GM21825 (cell line): ENCODE results near the gene P2RX4.
"Not testable (repeated sequence)": the region's sequence is repeated elsewhere in the genome, so short reads cannot be mapped to it uniquely, and the experiment has no call there.

ENCODE experiments used
- ATAC-seq: cut with Tn5 transposase; IDR thresholded peaks from one replicate; pipeline ENCODE4 v1.9.1; 2021; ENCODE audit warnings: mild to moderate bottlenecking, moderate library complexity; ENCODE audit not compliant: unreplicated experiment

P2RX4 gene

DNA sequence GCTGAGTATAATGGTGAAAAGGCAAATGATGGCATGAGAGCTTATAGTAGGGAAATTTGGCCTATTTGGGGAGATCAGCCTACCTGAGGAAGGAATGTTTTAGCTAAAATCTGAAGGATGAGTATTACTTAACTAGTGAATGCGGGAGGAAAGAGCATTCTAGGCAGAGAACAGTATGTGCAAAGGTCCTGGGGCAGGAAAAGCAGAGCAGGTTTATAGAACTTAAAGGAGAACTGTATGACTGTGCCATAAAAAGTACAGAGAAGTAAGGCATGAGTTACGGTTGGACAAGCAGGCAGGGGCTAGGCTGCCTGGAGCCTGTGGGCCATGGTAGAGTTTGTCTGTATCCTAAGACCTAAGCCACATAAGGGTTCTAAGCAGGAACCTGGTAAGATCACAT is 21.7 kb upstream of the P2RX4 start:
- ATAC-seq: no peak

DNA sequence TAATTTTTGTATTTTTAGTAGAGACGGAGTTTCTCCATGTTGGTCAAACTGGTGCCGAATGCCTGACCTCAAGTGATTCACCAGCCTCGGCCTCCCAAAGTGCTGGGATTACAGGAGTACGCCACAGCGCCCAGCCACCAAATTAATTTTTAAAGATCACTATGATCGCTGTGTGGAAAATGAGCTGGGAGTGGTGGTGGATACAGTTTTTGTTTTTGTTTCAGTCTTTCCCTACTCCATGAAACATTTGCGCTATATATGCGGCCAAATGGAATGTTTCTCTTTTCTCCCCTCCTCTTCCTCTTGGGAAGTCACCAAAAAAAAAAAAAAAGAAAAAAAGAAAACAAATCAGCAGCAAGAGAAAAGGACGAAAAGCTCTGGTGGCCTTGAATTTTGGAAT is 20.8 kb upstream of the P2RX4 start:
- no peak for ATAC-seq

DNA sequence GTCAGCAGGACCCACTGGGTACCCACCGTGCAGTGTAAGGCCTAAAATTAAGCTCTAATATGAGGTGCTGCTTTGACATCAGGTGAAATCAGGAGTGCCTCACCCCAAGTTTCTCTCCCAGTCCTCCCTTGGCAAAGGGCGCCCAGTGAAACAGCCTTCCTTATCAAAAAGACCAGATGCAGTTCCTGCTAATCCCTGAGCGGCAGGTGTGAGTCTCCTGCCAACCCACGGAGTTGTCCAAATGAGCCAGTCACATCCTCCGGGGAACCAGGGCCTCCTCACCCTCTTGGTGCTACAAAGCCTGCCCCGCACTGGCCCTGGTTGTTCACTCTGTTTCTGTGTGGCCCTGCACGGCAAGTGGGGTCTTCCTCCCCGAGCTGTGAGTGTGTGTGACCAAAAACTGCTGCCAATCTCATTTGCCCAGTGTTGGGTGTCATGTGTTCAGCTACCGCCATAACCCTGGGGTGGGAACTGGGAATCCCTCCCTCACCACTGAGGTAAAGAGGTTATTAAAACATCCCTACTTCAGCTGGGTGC is 20.2 kb upstream of the P2RX4 start:
- ATAC-seq: no peak

DNA sequence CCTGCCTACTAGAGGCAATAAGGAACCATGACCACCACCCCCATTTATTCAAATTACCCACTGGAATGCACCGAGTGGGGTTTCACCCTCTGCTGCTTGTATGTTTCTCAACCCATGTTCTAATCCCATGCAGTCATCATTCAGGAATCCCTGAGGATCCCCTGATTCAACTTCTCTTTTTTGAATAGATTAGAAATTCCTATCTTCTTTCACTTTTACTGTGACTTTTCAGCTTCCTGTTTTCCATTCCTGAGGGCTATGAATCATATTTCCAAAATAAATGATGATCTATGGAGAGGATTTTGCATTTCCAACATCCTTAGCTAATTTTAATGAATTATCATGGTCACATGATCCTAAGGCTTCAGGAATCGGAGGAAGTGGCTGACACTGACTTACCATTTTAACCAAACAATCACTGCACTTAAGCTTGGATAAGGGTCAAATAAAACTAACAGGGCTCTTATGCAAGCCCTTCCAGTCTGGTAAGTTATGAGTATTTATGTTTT is 19.4 kb upstream of the P2RX4 start:
- no peak for ATAC-seq

DNA sequence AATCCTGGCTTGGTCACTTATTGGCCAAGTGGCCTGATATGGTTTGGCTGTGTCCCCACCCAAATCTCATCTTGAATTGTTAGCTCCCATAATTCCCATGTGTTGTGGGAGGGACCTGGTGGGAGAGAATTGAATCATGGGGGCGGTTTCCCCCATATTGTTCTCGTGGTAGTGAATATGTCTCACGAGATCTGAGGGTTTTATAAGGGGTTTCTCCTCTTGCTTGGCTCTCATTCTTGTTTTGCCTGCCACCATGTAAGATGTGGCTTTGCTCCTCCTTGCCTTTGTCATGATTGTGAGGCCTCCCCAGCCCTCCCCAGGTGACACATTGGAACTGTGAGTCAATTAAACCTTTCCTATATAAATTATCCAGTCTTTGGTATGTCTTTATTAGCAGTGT is 18.8 kb upstream of the P2RX4 start:
- ATAC-seq: no peak

DNA sequence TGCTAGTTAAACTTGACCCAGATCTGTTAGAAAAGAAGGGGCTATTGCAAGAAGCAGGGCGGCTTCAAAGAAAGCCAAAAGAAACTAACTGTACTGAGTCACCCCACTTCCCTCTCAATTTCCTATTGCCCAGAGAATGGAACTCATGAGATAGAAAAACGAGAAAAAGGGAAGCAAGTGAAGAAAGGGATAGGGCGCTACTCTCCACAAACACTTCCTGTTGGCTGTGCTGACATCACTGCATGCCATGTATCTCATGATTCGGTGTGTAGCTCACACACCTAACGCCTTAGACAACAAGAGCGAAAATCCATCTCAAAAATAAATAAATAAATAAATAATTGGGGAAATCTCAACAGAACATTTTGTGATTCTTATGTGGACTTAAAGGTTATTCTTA is 13.0 kb upstream of the P2RX4 start:
- ATAC-seq: no peak

DNA sequence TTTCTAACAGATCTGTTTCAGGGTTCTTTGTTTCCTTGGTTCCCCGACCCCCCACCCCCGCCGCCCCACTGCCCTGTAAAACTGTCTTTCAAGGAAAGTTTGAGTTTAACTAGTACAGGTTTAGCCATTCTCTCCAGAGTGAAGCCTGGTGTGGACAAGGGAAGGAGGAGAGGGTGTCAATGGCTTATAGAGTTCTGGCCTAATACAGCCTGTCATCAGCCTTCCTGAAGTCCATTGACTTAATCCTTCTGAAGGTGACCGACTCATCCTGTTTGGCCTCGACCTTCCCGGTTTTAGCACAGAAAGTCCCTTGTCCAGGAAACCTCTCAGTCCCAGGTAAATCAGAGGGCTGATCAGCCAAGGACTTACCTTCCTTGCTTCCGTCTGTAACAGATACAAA is 11.0 kb upstream of the P2RX4 start:
- ATAC-seq: no peak

DNA sequence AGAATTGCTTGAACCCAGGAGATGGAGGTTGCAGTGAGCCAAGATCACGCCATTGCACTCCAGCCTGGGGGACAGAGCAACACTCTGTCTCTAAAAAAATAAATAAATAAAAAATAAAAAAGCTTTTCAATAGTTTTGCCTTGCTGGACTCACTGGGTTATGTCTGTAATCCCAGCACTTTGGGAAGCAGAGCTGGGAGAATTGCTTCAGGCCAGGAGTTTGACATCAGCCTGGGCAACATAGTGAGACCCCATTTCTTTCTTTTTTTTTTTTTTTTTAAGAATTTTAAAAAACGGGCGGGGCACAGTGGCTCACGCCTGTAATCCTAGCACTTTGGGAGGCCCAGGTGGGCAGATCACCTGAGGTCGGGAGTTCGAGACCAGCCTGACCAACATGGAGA is 8.8 kb upstream of the P2RX4 start:
- not testable (repeated sequence) for ATAC-seq

DNA sequence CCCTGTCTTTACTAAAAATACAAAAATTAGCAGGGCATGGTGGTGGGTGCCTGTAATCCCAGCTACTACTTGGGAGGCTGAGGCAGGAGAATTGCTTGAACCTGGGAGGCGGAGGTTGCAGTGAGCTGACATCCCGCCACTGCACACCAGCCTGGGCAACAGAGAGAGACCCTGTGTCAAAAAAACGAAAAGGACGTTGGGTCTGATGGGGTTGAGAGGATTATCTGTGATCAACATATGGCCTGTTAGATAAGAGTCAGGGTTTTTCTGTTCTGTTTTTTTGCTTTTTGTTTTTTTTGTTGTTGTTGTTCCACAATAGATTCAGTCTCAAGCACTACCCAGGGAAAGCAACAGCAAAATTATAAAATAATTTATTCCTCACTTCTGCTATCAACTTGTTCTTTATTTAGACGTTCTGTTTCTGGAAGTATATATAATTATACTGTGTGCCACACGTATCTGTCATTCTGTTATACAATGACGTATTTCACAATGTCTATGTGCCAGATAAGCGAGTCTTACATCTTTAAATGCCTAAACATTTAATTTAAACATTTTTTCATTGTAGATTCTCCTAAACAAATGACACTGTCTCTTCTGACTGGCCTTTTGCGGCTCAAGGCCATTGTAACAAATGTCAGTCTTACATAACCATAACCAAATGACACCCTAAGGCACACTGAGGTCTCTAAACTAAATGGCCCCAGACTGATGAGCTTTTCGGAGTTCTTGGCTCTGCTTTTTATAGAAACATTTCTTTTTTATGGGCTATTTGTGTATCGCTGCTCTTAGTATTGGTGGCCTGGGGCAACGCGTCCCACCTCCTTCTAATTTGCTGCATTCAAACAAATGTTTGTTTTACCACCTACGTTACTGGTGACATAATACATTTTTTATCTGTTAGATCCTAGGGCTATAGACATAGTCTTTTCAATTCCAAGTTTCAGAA is 7.2 kb upstream of the P2RX4 start:
- ATAC-seq: no peak

DNA sequence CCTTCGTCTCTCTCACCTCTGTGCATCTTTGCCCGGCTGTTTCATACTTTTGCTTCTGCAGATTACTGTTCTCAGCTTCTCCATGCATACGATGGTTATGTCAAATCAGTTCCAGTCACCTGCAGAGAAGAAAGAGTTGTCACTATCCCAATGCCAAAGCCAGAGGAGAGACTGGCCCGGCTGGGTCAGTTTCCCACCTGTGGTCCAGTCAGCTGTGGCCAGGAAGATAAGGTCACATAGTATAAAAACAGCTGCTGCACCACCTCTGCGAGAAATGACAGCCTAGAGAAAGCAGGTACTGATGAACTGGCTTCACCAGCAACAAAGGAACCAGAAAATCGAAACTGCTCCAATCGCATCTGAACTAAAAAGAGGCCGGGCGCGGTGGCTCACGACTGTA is 6.4 kb upstream of the P2RX4 start:
- no peak for ATAC-seq

DNA sequence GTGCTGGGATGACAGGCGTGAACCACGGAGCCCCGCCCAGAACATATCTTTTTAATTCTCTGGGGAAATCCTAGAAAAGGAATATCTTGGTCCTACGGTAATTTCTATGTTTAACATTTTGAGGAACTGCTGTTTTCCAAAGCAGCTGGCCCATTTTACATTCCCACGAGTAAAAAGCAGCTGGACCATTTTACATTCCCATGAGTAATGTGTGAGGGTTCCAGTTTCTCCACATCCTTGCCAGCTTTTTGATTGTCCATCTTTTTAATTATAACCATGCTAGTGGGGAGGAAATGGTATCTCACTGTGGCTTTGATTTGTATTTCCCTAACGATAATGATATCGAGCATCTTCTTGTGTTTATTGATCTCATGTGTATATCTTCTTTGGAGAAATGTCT is 4.4 kb upstream of the P2RX4 start:
- no peak for ATAC-seq

DNA sequence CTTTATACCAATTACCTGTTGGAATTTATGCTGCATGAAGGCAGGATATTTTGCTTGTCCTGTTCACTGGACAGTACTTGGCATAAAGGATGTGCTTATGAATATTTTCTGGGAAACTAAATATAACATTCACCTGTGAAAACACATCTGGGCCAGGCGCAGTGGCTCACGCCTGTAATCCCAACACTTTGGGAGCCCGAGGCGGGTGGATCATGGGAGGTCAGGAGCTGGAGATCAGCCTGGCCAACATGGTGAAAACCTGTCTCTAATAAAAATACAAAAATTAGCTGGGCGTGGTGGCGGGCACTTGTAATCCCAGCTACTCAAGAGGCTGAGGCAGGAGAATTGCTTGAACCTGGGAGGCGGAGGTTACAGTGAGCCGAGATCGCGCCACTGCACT is 1.4 kb upstream of the P2RX4 start:
- ATAC-seq: not testable (repeated sequence)

DNA sequence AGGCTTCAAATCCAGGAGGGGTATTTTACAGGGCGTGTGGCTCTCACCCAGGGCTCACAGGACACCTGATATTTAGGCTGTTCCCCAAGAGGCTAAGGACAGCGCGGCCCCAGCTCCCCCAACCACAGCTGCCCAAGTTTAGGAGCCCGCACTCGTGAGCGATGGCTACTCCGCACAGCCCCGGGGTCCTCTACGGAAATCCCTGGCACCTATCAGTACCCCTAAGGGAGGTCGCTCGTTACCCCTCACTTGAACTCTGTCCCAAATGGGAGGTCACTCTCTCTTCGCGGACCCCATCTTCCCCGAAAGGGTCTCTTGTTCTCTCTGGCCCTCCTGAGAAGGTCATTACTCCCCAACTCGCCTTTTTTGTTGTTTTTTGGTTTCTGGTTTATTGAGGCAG is 708 bp upstream of the P2RX4 start:
- ATAC-seq: no peak

DNA sequence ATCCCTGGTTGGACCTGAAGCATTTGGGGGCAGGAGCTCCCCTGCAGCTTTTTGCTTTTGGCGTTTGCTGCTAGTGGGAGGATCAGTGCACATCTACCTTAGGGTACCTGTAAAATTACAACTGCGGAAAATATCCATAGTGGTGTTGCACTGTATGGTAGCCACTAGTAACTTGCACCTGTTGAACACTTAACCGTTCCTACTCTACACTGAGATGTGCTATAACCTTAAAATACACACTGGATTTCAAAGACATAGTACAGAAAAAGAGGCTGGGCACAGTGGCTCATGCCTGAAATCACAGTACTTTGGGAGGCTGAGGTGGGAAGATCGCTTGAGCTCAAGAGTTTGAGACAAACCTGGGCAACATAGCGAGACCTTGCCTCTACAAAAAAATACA is 2.9 kb downstream of the P2RX4 start:
- ATAC-seq: no peak

DNA sequence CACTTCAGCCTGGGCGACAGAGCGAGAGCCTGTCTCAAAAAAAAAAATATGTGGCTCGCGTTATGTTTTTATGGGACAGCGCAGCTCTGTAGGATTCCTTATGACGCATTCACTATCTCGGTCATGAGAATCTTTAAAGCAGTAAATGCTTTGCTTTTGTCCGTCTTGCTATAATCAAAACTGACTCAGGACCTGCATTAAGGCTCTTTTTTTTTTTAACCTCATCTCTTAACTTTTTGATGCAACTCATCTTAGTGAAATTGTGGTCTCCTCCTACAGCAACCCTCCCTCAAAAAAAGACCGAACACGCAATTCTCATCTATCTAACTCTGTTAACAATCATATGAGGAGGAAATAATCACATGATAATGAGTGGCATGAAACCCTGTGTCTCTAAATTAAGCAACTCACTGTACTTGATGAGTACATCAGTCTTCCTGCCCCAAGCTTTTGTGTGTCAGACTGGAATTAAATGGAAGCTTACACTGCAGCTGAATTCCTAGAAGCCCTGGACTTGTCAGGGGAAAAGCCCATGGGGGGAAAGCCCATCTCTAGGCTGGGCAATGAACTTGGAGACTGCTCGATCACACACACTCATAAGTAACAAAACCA is 4.3 kb downstream of the P2RX4 start:
- ATAC-seq: no peak

DNA sequence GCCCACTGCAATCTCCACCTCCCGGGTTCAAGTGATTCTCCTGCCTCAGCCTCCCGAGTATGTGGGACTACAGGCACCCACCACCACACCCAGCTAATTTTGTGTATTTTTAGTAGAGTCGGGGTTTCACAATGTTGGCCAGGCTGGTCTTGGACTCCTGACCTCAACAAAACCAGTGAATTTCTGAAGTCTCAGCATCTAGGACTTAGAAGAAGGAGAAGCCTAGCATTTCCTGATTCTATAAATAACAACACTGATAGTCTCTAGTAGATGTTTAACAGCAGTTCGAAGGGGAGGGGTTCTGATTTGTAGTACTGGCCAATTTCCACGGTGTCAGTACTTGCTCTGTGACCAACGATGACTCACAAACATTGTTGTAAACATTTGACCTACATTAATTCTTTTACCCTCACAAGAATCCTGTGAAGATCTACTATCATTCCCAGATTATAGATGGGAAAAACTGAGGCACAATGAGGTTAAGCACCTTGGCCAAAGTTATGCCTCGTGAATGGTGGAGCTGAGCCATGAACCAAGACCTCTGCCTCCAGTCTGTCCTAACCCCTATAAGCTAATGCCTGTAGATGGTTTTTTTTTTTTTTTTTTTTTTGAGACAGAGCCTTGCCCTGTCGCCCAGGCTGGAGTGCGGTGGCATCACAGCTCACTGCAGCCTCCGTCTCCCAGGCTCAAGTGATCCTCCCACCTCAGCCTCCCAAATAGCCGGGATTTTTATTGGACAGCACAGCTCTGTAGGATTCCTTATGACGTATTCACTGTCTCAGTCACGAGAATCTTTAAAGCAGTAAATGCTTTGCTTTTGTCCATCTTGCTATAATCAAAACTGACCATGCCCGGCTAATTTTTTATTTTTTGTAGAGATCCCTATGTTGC is 5.2 kb downstream of the P2RX4 start:
- ATAC-seq: no peak

DNA sequence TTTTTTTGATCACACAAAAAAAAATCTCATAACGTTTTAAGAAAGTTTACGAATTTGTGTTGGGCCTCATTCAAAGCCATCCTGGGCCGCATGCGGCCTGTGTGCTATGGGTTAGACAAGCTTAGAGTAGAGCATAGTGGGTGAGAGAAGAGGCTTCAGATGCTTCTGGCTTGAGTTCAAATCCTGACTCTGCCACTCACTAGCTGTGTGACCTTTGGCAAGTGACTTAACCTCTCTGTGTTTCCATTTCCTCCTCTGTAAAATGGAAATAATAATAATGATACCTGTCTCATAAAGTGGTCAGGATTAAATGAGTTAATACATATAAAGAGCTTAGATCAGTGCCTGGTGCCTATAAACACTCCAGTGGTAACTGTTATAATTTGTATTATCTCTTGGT is 6.2 kb downstream of the P2RX4 start:
- no peak for ATAC-seq

DNA sequence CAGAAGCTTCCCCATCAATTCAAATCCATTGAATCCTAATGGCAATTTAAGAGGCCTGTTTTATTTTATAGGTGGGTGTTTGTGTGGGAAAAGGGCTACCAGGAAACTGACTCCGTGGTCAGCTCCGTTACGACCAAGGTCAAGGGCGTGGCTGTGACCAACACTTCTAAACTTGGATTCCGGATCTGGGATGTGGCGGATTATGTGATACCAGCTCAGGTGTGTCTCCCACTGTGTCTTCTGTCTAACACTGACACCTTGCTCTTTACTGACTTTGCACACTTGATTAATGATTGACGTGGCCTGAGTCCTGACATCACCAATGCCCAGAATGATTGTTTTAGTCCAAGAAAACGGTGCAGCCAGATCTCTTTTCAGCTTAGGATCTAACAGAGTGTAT is 7.1 kb downstream of the P2RX4 start:
- no peak for ATAC-seq

DNA sequence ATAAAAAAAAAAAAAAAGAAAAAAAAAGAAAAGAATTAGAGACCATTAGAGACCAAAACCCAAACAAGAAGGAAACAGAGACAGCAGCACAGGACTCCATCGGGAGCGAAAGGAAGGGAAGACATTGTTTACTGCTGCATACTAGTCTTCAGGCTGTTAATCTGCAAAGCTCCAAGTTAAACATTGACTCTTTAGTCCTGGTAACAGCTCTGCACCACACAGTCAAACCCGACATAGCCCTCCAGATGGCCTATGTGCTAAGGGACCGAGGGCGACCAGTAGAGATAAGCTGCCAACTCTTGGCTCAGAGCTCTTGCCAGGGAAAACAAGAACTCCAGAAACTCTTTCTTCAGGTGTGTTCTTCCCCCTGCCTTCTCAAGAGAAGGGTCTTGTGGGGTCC is 7.8 kb downstream of the P2RX4 start:
- ATAC-seq: no peak

DNA sequence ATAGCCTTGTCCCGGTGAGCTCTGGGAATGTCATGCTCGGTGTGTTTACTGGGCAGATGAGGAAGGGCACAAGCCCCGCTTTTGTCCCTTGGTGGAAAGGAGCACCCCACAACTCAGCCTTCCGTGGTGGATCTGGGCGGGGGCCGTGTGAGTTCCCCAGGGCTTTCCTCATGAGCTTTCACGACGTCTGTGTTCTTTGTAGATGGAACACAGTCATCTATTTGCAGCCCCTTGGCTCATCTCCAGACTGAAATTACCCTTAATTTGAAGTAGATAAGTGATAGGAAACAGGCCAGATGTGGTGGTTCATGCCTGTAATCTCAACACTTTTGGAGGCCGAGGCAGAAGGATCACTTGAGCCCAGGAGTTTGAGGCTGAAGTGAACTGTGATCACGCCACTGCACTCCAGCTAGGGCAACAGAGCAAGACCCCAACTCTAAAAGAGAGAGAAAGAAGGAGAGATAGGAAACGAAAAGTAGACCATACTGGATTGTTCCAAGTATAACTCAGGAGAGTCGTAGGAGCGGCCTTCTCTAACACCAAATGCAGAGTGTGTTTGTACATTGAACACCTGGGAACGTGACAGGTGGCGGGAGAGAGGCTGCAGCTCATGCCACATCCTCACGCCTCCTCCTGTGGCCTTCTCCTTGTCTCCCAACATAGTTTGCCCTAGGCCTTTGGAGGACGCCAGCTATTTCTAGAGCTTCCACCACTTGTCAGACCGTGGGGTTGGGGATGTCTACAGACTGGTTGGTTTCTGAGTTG is 8.8 kb downstream of the P2RX4 start:
- no peak for ATAC-seq
